HepG2 (cell line): ENCODE measurements around the gene EVL. TPM values are rescaled to one million over a fixed set of nuclear protein-coding genes. Genes with fewer than 3 reads are reported as not detected.

Experiments
- FLYWCH1 ChIP-seq: sonication (generic); formaldehyde crosslinking; IDR thresholded peaks from 2 replicates; pipeline ENCODE4 v1.8.1; 2023; ENCODE audit warnings: mild to moderate bottlenecking, missing genetic modification reagents
- FOXC1 ChIP-seq: sonication (generic); formaldehyde crosslinking; IDR thresholded peaks from 2 replicates; pipeline ENCODE4 v1.8.0; 2022; ENCODE audit warnings: mild to moderate bottlenecking, missing genetic modification reagents, borderline replicate concordance
- GTF2F1 ChIP-seq: fragments of 150-350 bp; IDR thresholded peaks from 2 replicates; pipeline ENCODE4 v1.6.1; 2014; ENCODE audit warnings: low read length
- HOMEZ ChIP-seq: IDR thresholded peaks from 2 replicates; pipeline ENCODE4 v1.6.1; 2016; ENCODE audit warnings: low read depth
- IRX3 ChIP-seq: sonication (generic); formaldehyde crosslinking; IDR thresholded peaks from 2 replicates; pipeline ENCODE4 v1.8.1; 2023; ENCODE audit warnings: mild to moderate bottlenecking, low read depth, missing genetic modification reagents, borderline replicate concordance
- NCOA2 ChIP-seq: sonication (generic); formaldehyde crosslinking; IDR thresholded peaks from 2 replicates; pipeline ENCODE4 v1.8.0; 2022; ENCODE audit warnings: inconsistent platforms
- POGZ ChIP-seq: sonication (generic); formaldehyde crosslinking; IDR thresholded peaks from 2 replicates; pipeline ENCODE4 v1.4.0; 2020; ENCODE audit warnings: mild to moderate bottlenecking, missing genetic modification reagents
- PRMT3 ChIP-seq: sonication (generic); formaldehyde crosslinking; IDR thresholded peaks from 2 replicates; pipeline ENCODE4 v1.8.1; 2022; ENCODE audit warnings: low read depth, mild to moderate bottlenecking, moderate library complexity, missing genetic modification reagents, borderline replicate concordance
- SIX1 ChIP-seq: sonication (generic); formaldehyde crosslinking; IDR thresholded peaks from 2 replicates; pipeline ENCODE4 v1.4.0; 2020; ENCODE audit warnings: missing genetic modification reagents, borderline replicate concordance
- SPEN ChIP-seq: sonication (generic); formaldehyde crosslinking; IDR thresholded peaks from 2 replicates; pipeline ENCODE4 v1.5.1; 2020; ENCODE audit warnings: low read depth, mild to moderate bottlenecking, missing genetic modification reagents
- TAF1 ChIP-seq: sonication (generic); formaldehyde crosslinking; IDR thresholded peaks from 2 replicates; pipeline ENCODE4 v1.4.0; 2020; ENCODE audit warnings: missing genetic modification reagents
- TMF1 ChIP-seq: sonication (generic); formaldehyde crosslinking; IDR thresholded peaks from 2 replicates; pipeline ENCODE4 v1.8.1; 2022; ENCODE audit warnings: low read depth, missing genetic modification reagents
- UBTF ChIP-seq: sonication (generic); formaldehyde crosslinking; IDR thresholded peaks from 2 replicates; pipeline ENCODE4 v1.4.0; 2020; ENCODE audit warnings: mild to moderate bottlenecking, missing genetic modification reagents
- ZMYM4 ChIP-seq: sonication (generic); formaldehyde crosslinking; IDR thresholded peaks from 2 replicates; pipeline ENCODE4 v1.8.1; 2023; ENCODE audit warnings: mild to moderate bottlenecking, missing genetic modification reagents
- ZNF224 ChIP-seq: sonication (generic); formaldehyde crosslinking; IDR thresholded peaks from 2 replicates; pipeline ENCODE4 v1.5.0; 2020; ENCODE audit warnings: mild to moderate bottlenecking, missing genetic modification reagents
- ZNF30 ChIP-seq: sonication (generic); formaldehyde crosslinking; IDR thresholded peaks from 2 replicates; pipeline ENCODE4 v1.5.0; 2020; ENCODE audit warnings: mild to moderate bottlenecking, missing genetic modification reagents
- ZNF549 ChIP-seq: sonication (generic); formaldehyde crosslinking; IDR thresholded peaks from 2 replicates; pipeline ENCODE4 v1.5.0; 2020; ENCODE audit warnings: missing genetic modification reagents
- polyA plus RNA-seq, 8 experiments: library from polyadenylated mRNA; depleted of rRNA in 3 of 8; stranded (reverse) in 7 of 8; unstranded in 1 of 8; fragments of >200 nt; fragmentation: Illumina TruSeq in 4 of 8; extraction: Trizol in 4 of 8; gene quantifications; 2 replicates each; pipeline versions ENCODE4 v1.2.1 to v1.2.3, GENCODE V29; 2011 to 2016; ENCODE audit warnings: low read depth in 4 of 8, missing spikeins in 1 of 8, mixed read lengths in 1 of 8; ENCODE audit not compliant: insufficient read depth in 1 of 8
- total RNA-seq, 5 experiments: library from RNA; depleted of rRNA; stranded (reverse); fragments of >200 nt; fragmentation: Illumina TruSeq; extraction: Trizol; gene quantifications; 2 replicates each; pipeline ENCODE4 v1.2.3, GENCODE V29; 2016; ENCODE audit warnings: low read depth in 1 of 5
- TF ChIP-seq, protein P1 (sequence below): sonication (generic); formaldehyde crosslinking; conservative IDR thresholded peaks from 2 replicates; pipeline ENCODE4 v1.8.1; 2023; ENCODE audit warnings: missing genetic modification reagents
- TF ChIP-seq, protein P2 (sequence below): sonication (generic); formaldehyde crosslinking; IDR thresholded peaks from 2 replicates; pipeline ENCODE4 v1.5.1; 2020; ENCODE audit warnings: mild to moderate bottlenecking, missing genetic modification reagents, borderline replicate concordance

EVL gene
- total and polyA plus RNA-seq, 2 of the 13 experiments (the other 11 are each of a cell fraction or from before 2014, with no cell fraction given): 15.1 to 31.2 TPM

DNA sequence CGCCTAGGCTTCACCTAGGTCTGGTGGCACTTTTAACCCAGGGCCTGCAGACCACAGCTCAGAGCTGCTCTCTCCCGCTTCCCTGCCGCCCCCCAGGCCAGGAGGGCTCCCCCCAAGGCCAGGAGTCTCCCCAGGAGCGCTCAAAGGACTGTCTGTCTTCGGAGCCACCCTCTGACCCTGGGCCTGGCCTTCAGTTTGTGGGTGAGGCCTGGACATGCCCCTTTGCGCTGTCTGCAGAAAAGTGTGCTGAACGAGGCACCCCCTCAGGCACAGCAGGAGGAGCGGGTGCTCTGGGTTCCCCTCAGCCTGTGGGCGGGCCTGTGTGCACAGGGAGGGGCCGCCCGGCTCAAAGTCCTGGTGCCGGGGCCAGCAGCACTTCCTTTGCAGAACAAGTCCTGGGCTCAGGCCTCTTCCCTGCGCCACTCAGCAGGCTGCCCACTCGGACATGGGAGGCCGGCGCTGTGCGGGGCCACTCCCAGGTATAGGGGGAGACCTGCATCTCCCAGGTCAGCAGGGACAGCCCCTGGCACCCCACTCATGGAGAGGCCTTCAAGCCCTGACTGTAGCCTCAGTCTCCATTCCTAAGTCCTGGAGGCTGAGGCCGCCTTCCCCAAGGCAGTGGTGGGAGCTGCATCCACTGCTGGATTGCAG is 79.9 kb downstream of the EVL start (continued):
- TF ChIP-seq ZNF549 (CRISPR knock-in tag) (no peak), FLYWCH1 (no peak), TMF1 (CRISPR knock-in tag) (peak; percentile 26; the same call in 1 of the 2 replicates), FOXC1 (CRISPR knock-in tag) (peak; percentile 48; the same call in 1 of the 2 replicates), POGZ (CRISPR knock-in tag) (no peak), ZNF30 (CRISPR knock-in tag) (0 out of 2 replicates have a peak, but pooled peaks have one; percentile 58), ZMYM4 (peak; percentile 73; the same call in 1 of the 2 replicates), ZNF224 (peak; percentile 88; the same call in 1 of the 2 replicates), HOMEZ (CRISPR knock-in tag) (0 out of 2 replicates have a peak, but pooled peaks have one; percentile 26), NCOA2 (CRISPR knock-in tag) (peak; percentile 59), GTF2F1 (no peak), SPEN (CRISPR knock-in tag) (peak; percentile 82; the same call in 1 of the 2 replicates), SIX1 (CRISPR knock-in tag) (no peak), UBTF (CRISPR knock-in tag) (peak; percentile 81), TAF1 (CRISPR knock-in tag) (peak; percentile 89), PRMT3 (CRISPR knock-in tag) (peak; percentile 66; the same call in 1 of the 2 replicates), IRX3 (CRISPR knock-in tag) (peak; percentile 46; the same call in 1 of the 2 replicates)
- TF ChIP-seq, protein P1, sequence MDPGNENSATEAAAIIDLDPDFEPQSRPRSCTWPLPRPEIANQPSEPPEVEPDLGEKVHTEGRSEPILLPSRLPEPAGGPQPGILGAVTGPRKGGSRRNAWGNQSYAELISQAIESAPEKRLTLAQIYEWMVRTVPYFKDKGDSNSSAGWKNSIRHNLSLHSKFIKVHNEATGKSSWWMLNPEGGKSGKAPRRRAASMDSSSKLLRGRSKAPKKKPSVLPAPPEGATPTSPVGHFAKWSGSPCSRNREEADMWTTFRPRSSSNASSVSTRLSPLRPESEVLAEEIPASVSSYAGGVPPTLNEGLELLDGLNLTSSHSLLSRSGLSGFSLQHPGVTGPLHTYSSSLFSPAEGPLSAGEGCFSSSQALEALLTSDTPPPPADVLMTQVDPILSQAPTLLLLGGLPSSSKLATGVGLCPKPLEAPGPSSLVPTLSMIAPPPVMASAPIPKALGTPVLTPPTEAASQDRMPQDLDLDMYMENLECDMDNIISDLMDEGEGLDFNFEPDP (CRISPR knock-in tag): peak; percentile 97; the same call in 1 of the 2 replicates
- TF ChIP-seq, protein P2, sequence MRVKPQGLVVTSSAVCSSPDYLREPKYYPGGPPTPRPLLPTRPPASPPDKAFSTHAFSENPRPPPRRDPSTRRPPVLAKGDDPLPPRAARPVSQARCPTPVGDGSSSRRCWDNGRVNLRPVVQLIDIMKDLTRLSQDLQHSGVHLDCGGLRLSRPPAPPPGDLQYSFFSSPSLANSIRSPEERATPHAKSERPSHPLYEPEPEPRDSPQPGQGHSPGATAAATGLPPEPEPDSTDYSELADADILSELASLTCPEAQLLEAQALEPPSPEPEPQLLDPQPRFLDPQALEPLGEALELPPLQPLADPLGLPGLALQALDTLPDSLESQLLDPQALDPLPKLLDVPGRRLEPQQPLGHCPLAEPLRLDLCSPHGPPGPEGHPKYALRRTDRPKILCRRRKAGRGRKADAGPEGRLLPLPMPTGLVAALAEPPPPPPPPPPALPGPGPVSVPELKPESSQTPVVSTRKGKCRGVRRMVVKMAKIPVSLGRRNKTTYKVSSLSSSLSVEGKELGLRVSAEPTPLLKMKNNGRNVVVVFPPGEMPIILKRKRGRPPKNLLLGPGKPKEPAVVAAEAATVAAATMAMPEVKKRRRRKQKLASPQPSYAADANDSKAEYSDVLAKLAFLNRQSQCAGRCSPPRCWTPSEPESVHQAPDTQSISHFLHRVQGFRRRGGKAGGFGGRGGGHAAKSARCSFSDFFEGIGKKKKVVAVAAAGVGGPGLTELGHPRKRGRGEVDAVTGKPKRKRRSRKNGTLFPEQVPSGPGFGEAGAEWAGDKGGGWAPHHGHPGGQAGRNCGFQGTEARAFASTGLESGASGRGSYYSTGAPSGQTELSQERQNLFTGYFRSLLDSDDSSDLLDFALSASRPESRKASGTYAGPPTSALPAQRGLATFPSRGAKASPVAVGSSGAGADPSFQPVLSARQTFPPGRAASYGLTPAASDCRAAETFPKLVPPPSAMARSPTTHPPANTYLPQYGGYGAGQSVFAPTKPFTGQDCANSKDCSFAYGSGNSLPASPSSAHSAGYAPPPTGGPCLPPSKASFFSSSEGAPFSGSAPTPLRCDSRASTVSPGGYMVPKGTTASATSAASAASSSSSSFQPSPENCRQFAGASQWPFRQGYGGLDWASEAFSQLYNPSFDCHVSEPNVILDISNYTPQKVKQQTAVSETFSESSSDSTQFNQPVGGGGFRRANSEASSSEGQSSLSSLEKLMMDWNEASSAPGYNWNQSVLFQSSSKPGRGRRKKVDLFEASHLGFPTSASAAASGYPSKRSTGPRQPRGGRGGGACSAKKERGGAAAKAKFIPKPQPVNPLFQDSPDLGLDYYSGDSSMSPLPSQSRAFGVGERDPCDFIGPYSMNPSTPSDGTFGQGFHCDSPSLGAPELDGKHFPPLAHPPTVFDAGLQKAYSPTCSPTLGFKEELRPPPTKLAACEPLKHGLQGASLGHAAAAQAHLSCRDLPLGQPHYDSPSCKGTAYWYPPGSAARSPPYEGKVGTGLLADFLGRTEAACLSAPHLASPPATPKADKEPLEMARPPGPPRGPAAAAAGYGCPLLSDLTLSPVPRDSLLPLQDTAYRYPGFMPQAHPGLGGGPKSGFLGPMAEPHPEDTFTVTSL (CRISPR knock-in tag): peak; percentile 56; the same call in 1 of the 2 replicates
